Stimulated activated naive CD4-positive, alpha-beta T cell treated with Interleukin-2 at 50 U/mL for 16 hours (primary cell): ENCODE measurements around the gene TRAF4.
A peak's percentile ranks its signal among the peaks of the same experiment; 100 is the strongest.
"Not testable (repeated sequence)": the region's sequence is repeated elsewhere in the genome, so short reads cannot be mapped to it uniquely, and the experiment has no call there.

ENCODE experiments used
- DNase-seq: peaks from one replicate; lab custom pipeline; 2025; lab: John Stamatoyannopoulos, UW

TRAF4 gene

GRCh38 chr17:28715217-28715616, 28.6 kb upstream of the TRAF4 start:
- DNase-seq: no peak

GRCh38 chr17:28716740-28717577, 26.9 kb upstream of the TRAF4 start:
- no peak for DNase-seq

GRCh38 chr17:28717578-28718332, 26.1 kb upstream of the TRAF4 start, which contains the start of gene RAB34:
TSS of gene RAB34 (minus strand) at chr17:28717868. CDS start at chr17:28717266, 602 bp downstream.
- DNase-seq: no peak

- DNase-seq: no peak
These were observed 25.3 kb upstream of the TRAF4 start for GRCh38 chr17:28718333-28719020.

- no peak for DNase-seq
These were observed 24.8 kb upstream of the TRAF4 start for GRCh38 chr17:28719021-28719433.

GRCh38 chr17:28720247-28720996, 23.4 kb upstream of the TRAF4 start:
- DNase-seq: peak; percentile 25

GRCh38 chr17:28720997-28721329, 22.8 kb upstream of the TRAF4 start:
- not testable (repeated sequence) for DNase-seq

- DNase-seq: no peak
These were observed 21.2 kb upstream of the TRAF4 start for GRCh38 chr17:28722417-28723158.

GRCh38 chr17:28723159-28723835, 20.5 kb upstream of the TRAF4 start:
- DNase-seq: no peak

GRCh38 chr17:28723836-28724499, 19.8 kb upstream of the TRAF4 start:
- DNase-seq: not testable (repeated sequence)

- no peak for DNase-seq
These were observed 19.2 kb upstream of the TRAF4 start for GRCh38 chr17:28724500-28725165.

GRCh38 chr17:28725166-28725659, 18.6 kb upstream of the TRAF4 start:
- DNase-seq: no peak

GRCh38 chr17:28725660-28726225, 18.1 kb upstream of the TRAF4 start:
- peak; percentile 71 for DNase-seq

GRCh38 chr17:28726226-28726626, 17.6 kb upstream of the TRAF4 start, which contains the start of gene TLCD1:
TSS of gene TLCD1 (minus strand) at chr17:28726233. CDS start at chr17:28726097, 136 bp downstream.
- DNase-seq: peak; percentile 76

- DNase-seq: peak; percentile 90
These were observed 17.0 kb upstream of the TRAF4 start for GRCh38 chr17:28726627-28727491.

GRCh38 chr17:28728364-28729200, 15.2 kb upstream of the TRAF4 start, which contains the start of gene NEK8:
TSS of gene NEK8 (plus strand) at chr17:28728788. CDS start at chr17:28728814, 26 bp downstream.
- DNase-seq: peak; percentile 95

- DNase-seq: no peak
These were observed 13.9 kb upstream of the TRAF4 start for GRCh38 chr17:28729950-28730330.
